Trophoblast cell (in vitro differentiated cells and primary cell): ENCODE measurements around the gene GOSR1.
A peak's percentile ranks its signal among the peaks of the same experiment; 100 is the strongest.

Source experiments
- DNase-seq, 2 donors: peaks; one replicate each; pipeline ENCODE4 v3.0.0-alpha.2; 2016
- H2AFZ ChIP-seq: 2 replicates; pipeline ENCODE4 v1.6.1; 2013; ENCODE audit warnings: low read length, moderate library complexity, mild to moderate bottlenecking; ENCODE audit not compliant: insufficient read depth, poor library complexity
- H2AK5ac ChIP-seq: 2 replicates; pipeline ENCODE4 v1.6.1; 2013; ENCODE audit warnings: mild to moderate bottlenecking, low read length
- H2BK120ac ChIP-seq: 2 replicates; pipeline ENCODE4 v1.6.1; 2013; ENCODE audit warnings: low read length, mild to moderate bottlenecking, moderate library complexity; ENCODE audit not compliant: insufficient read depth, poor library complexity
- H2BK12ac ChIP-seq: 2 replicates; pipeline ENCODE4 v1.6.1; 2013; ENCODE audit warnings: mild to moderate bottlenecking, low read length, moderate library complexity
- H2BK5ac ChIP-seq: 2 replicates; pipeline ENCODE4 v1.6.1; 2013; ENCODE audit warnings: low read length, low read depth, moderate library complexity, mild to moderate bottlenecking; ENCODE audit not compliant: poor library complexity
- H3K14ac ChIP-seq: 2 replicates; pipeline ENCODE4 v1.6.1; 2013; ENCODE audit warnings: mild to moderate bottlenecking, low read length
- H3K18ac ChIP-seq: 2 replicates; pipeline ENCODE4 v1.6.1; 2013; ENCODE audit warnings: mild to moderate bottlenecking, low read length
- H3K23ac ChIP-seq: 2 replicates; pipeline ENCODE4 v1.6.1; 2013; ENCODE audit warnings: low read length
- H3K27ac ChIP-seq: 2 replicates; pipeline ENCODE4 v1.5.1; 2013; ENCODE audit warnings: low read depth, mild to moderate bottlenecking, inconsistent platforms, low read length, moderate library complexity
- H3K27me3 ChIP-seq: 2 replicates; pipeline ENCODE4 v1.6.1; 2013; ENCODE audit warnings: inconsistent platforms, mild to moderate bottlenecking, low read length, moderate library complexity; ENCODE audit not compliant: insufficient read depth
- H3K36me3 ChIP-seq, 2 experiments: 1 replicate in 1 of 2; 2 replicates in 1 of 2; pipeline ENCODE4 v1.6.1; 2013; ENCODE audit warnings: low read length in 2 of 2, mild to moderate bottlenecking in 2 of 2, moderate library complexity in 1 of 2; ENCODE audit not compliant: insufficient read depth in 2 of 2, control insufficient read depth in 1 of 2
- H3K4ac ChIP-seq: 2 replicates; pipeline ENCODE4 v1.6.1; 2013; ENCODE audit warnings: low read depth, mild to moderate bottlenecking, low read length, moderate library complexity
- H3K4me1 ChIP-seq, 2 experiments: 1 replicate in 1 of 2; 2 replicates in 1 of 2; pipeline ENCODE4 v1.6.1; 2013; ENCODE audit warnings: low read length in 2 of 2, mild to moderate bottlenecking in 2 of 2, moderate library complexity in 1 of 2; ENCODE audit not compliant: insufficient read depth in 2 of 2, control insufficient read depth in 1 of 2
- H3K4me2 ChIP-seq: 2 replicates; pipeline ENCODE4 v1.6.1; 2013; ENCODE audit warnings: inconsistent platforms, mild to moderate bottlenecking, low read length, moderate library complexity
- H3K4me3 ChIP-seq: 2 replicates; pipeline ENCODE4 v1.5.1; 2013; ENCODE audit warnings: mild to moderate bottlenecking, low read depth, low read length, inconsistent platforms
- H3K79me1 ChIP-seq: one replicate; pipeline ENCODE4 v1.6.1; 2013; ENCODE audit warnings: low read length
- H3K79me2 ChIP-seq: 2 replicates; pipeline ENCODE4 v1.6.1; 2013; ENCODE audit warnings: low read length, mild to moderate bottlenecking; ENCODE audit not compliant: control insufficient read depth, insufficient read depth, poor library complexity
- H3K9ac ChIP-seq: 2 replicates; pipeline ENCODE4 v1.6.1; 2013; ENCODE audit warnings: mild to moderate bottlenecking, low read length
- H3K9me3 ChIP-seq: 2 replicates; pipeline ENCODE4 v1.6.1; 2013; ENCODE audit warnings: low read depth, mild to moderate bottlenecking, control low read depth, inconsistent platforms, low read length; ENCODE audit not compliant: insufficient read depth
- H4K12ac ChIP-seq: 2 replicates; pipeline ENCODE4 v1.6.1; 2013; ENCODE audit warnings: low read depth, mild to moderate bottlenecking, low read length, moderate library complexity
- H4K8ac ChIP-seq: 2 replicates; pipeline ENCODE4 v1.6.1; 2013; ENCODE audit warnings: low read depth, mild to moderate bottlenecking, low read length, moderate library complexity
- H4K91ac ChIP-seq: one replicate; pipeline ENCODE4 v1.6.1; 2013; ENCODE audit warnings: low read depth, mild to moderate bottlenecking, low read length, moderate library complexity
- WGBS: extraction: QIAGEN DNeasy Blood & Tissue Kit; methylation state at CpG from one replicate; pipeline ENCODE4 v1.1.7; 2013; ENCODE audit warnings: missing lambda C conversion rate; ENCODE audit not compliant: insufficient read length, insufficient coverage; ENCODE audit errors: extremely low coverage; 5-methylcytosine and 5-hydroxymethylcytosine counted together

Gene GOSR1

DNA sequence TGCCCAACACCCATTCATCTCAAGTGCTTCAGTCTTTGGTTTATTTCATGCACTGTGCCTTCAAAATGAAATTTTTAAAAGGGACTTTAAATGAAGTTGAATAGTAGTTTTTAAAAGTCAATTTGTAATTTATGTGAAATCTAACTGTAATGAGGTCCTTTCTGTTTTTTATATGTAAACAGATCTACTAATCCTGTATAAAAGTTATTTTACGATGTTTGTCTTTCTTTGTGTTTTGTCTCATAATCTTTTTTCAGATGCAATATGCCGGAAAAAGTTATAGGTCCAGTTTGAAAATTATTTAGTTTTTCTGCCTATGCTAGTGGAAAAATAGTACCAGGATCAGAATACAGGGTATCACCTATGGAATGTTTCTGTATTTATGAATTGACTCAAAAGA, 8.7 kb upstream of the GOSR1 start:
- Histone ChIP-seq H3K4me3 (no peak overlapping the region), H3K4me2 (no peak overlapping the region), H2AK5ac (no peak overlapping the region), H3K14ac (no peak overlapping the region), H4K91ac (no peak overlapping the region), H2BK12ac (no peak overlapping the region), H3K27ac (no peak overlapping the region), H3K23ac (no peak overlapping the region), H2BK120ac (no peak overlapping the region), H3K18ac (no peak overlapping the region), H3K9me3 (no peaks in the 10 kb centered on the region), H2BK5ac (no peak overlapping the region), H3K4me1 (no peaks in the 10 kb centered on the region), H3K36me3 (no peaks in the 10 kb centered on the region), H3K79me2 (no peaks in the 10 kb centered on the region), H3K9ac (no peak overlapping the region), H3K4ac (no peak overlapping the region), H3K79me1 (no peaks in the 10 kb centered on the region), H4K8ac (no peak overlapping the region), H4K12ac (no peak overlapping the region), H2AFZ (no peak overlapping the region), H3K27me3 (no peaks in the 10 kb centered on the region)
- no peak for DNase-seq
- whole genome bisulfite sequencing = no CpG with 5 or more reads among the region's 2 CpGs

DNA sequence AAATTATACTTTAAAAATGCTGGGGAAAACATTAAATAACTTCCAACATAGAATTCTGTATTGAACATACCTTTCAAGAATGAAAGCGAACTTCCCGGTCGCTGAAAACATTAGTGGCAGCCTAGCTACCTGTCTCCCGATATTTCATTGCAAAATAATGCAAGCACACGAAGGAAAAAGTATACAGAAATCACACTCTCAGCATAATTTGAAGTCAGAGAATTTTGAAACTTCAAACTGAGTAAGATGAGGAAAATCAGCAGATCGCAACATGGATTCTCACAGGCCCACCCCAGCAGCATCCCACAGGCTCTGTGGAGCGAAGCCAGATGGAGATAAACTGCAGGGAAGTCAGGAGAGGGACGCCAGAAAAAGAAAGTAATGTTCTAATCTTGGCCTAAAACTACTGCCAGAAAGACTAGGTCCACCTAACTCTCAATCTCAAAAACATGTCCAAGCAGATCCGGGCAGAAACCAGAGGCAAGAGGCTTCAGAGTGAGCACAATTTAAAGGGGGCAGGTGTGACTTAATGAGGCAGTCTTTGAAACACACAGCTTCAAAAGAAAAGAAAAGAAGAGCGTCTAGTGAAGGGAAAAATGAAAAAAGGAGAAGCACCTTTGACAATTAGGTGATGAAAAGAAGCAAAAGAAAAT, 4.8 kb upstream of the GOSR1 start:
- WGBS = no CpG with 5 or more reads among the region's 10 CpGs
- DNase-seq = no peak

DNA sequence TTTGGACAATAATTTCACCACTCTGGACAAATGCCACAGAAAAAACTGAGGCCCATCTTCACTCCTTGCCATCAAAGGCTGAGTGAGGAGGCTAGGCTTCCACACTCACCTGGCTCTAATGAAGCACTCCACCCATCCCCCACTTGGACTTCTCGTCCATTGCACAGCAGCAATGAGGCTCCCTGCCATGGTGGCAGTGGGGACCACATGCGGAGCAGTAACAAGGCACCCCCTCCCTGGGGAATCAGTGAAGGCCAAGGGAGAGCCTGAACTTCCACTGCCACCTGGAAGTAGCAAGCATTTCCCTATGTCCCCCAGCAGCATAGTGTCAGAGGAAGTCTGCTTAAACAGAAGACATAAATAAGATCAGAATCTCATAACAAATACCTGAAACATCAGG, 2.0 kb upstream of the GOSR1 start:
- no peaks in the 10 kb centered on the region for H3K9me3 ChIP-seq
- DNase-seq = no peak
- H3K14ac ChIP-seq = no peak overlapping the region
- H3K9ac ChIP-seq = no peak overlapping the region
- H4K8ac ChIP-seq = peak overlapping the region; percentile 29
- H4K12ac ChIP-seq = no peak overlapping the region
- no peak overlapping the region for H3K4ac ChIP-seq
- H4K91ac ChIP-seq = no peak overlapping the region
- no peak overlapping the region for H3K23ac ChIP-seq
- H3K79me1 ChIP-seq = peaks cover 9% of the 10 kb centered on the region
- peak overlapping the region; percentile 94 for H2AK5ac ChIP-seq
- H3K4me2 ChIP-seq = no peak overlapping the region
- H3K27ac ChIP-seq = no peak overlapping the region
- no peak overlapping the region for H3K18ac ChIP-seq
- no peak overlapping the region for H2BK5ac ChIP-seq
- H3K4me1 ChIP-seq = no peaks in the 10 kb centered on the region
- H3K36me3 ChIP-seq = peaks cover 4 to 8% of the 10 kb centered on the region in 2 experiments
- no peak overlapping the region for H2AFZ ChIP-seq
- no peak overlapping the region for H2BK120ac ChIP-seq
- H3K4me3 ChIP-seq = no peak overlapping the region
- H3K27me3 ChIP-seq = no peaks in the 10 kb centered on the region
- H2BK12ac ChIP-seq = no peak overlapping the region
- no CpG with 5 or more reads among the region's 2 CpGs for WGBS
- peaks cover 6% of the 10 kb centered on the region for H3K79me2 ChIP-seq

More for the DNA sequence above, 4.8 kb upstream of the GOSR1 start:
- Histone ChIP-seq H2BK120ac (no peak overlapping the region), H3K23ac (no peak overlapping the region), H3K9me3 (no peaks in the 10 kb centered on the region), H2BK12ac (no peak overlapping the region), H2BK5ac (no peak overlapping the region), H3K4me3 (no peak overlapping the region), H3K79me1 (peaks cover 5% of the 10 kb centered on the region), H4K91ac (no peak overlapping the region), H3K9ac (peak overlapping the region; percentile 64), H4K12ac (no peak overlapping the region), H2AK5ac (no peak overlapping the region), H2AFZ (no peak overlapping the region), H3K18ac (no peak overlapping the region), H3K14ac (no peak overlapping the region), H3K27ac (no peak overlapping the region), H3K27me3 (no peaks in the 10 kb centered on the region), H3K4ac (no peak overlapping the region), H4K8ac (no peak overlapping the region), H3K79me2 (peaks cover 1% of the 10 kb centered on the region), H3K4me1 (no peaks in the 10 kb centered on the region), H3K4me2 (no peak overlapping the region), H3K36me3 (no peaks in the 10 kb centered on the region)

DNA sequence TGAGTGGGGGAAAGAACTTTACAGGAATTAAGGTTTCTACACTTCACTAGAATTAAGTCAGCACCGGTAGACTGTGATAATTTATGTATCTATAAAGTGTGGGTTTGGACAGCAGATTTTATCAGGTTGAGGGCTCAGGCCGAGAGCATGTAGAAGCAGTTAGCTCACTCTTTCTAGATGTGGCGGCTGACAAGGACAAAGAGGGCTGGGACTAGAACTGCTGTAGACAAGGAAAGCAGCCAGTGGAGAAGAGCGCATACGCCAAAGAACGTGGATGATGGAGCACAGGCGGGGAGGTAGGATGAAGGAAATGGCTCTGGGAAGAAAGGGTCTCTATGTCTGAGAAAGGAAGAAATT, 504 bp upstream of the GOSR1 start:
- Histone ChIP-seq H2AK5ac (no peak overlapping the region), H3K14ac (no peak overlapping the region), H4K12ac (peak overlapping the region; percentile 82), H4K8ac (peak overlapping the region; percentile 93), H3K36me3 (peaks cover 10 to 12% of the 10 kb centered on the region in 2 experiments), H2BK5ac (no peak overlapping the region), H3K27me3 (no peaks in the 10 kb centered on the region), H2BK12ac (no peak overlapping the region), H4K91ac (peak overlapping the region; percentile 50), H3K23ac (no peak overlapping the region), H3K4me1 (no peaks in the 10 kb centered on the region), H3K18ac (no peak overlapping the region), H3K4me3 (no peak overlapping the region), H2AFZ (peak overlapping the region; percentile 65), H3K27ac (no peak overlapping the region), H3K79me2 (peaks cover 6% of the 10 kb centered on the region), H3K4ac (peak overlapping the region; percentile 29), H3K79me1 (peaks cover 9% of the 10 kb centered on the region), H3K9me3 (no peaks in the 10 kb centered on the region), H3K9ac (no peak overlapping the region), H3K4me2 (peak overlapping the region; percentile 52), H2BK120ac (peak overlapping the region; percentile 12)
- DNase-seq = peak in 1 of 2 donors; percentile 11
- no CpG with 5 or more reads among the region's 7 CpGs for WGBS
